PC-3 (cell line): ENCODE measurements around the gene DLX6.

Source experiments
- EZH2 ChIP-seq: fragments of 300-600 bp; sonication (generic); IDR thresholded peaks from one replicate; pipeline ENCODE4 v1.6.1; 2017; ENCODE audit warnings: antibody characterized with exemption, mild to moderate bottlenecking, low read length; ENCODE audit not compliant: unreplicated experiment
- EZH2phosphoT487 ChIP-seq: fragments of 300-600 bp; sonication (generic); IDR thresholded peaks from 2 replicates; pipeline ENCODE4 v1.6.1; 2018; ENCODE audit warnings: mild to moderate bottlenecking, antibody characterized with exemption, low read length, borderline replicate concordance
- TF ChIP-seq, protein P1 (sequence below): fragments of 300-600 bp; sonication (generic); conservative IDR thresholded peaks from 2 replicates; pipeline ENCODE4 v1.5.1; 2017; ENCODE audit warnings: antibody characterized with exemption, low read depth, mild to moderate bottlenecking, low read length

DNA sequence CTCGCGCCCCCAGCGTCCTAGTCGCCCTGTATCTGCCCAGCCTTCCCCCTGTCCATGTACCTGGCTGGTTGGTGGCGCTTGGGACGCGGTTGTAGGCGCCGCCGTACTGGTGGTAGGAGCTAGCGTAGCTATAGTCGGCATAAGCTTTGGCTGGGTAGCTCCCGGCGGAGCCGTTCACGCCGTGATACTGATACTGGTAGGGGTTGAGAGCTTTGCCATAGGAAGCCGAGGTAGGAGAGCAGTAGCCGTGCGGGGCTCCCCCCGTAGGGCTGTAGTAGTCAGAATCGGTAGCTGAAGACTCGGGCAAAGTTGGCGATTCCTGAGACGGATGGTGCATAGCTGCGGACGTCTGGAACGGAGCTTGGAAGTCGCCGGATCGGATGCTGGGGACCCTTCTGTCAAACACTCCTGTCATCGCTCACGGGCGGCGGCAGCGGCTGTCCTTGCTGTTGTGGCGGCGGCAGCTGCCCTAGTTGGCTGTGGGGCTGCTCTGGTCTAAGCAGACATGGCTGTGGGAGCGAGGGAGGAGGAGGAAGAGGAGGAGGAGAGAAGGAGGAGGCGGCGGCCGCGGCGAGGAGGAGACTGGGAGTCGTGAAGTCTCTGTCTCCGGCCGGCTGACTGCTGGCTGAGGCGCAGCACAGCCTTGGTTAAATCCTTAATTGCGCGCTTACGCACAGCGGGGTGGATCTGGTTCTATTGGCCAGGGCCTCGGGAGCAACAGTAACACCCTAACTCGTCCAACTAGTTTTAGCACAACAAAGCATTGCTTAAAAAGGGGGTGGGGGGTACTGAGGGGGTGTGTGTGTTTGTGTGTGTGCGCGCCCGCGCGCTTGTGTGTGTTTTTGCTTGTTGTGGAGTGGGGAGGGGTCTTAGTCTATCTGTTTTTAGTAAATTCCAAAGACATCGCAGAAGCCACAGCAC, 19.1 kb downstream of the DLX6 start, which contains the start of gene DLX5:
- TF ChIP-seq EZH2 (no peak), EZH2phosphoT487 (no peak)
- TF ChIP-seq, protein P1, sequence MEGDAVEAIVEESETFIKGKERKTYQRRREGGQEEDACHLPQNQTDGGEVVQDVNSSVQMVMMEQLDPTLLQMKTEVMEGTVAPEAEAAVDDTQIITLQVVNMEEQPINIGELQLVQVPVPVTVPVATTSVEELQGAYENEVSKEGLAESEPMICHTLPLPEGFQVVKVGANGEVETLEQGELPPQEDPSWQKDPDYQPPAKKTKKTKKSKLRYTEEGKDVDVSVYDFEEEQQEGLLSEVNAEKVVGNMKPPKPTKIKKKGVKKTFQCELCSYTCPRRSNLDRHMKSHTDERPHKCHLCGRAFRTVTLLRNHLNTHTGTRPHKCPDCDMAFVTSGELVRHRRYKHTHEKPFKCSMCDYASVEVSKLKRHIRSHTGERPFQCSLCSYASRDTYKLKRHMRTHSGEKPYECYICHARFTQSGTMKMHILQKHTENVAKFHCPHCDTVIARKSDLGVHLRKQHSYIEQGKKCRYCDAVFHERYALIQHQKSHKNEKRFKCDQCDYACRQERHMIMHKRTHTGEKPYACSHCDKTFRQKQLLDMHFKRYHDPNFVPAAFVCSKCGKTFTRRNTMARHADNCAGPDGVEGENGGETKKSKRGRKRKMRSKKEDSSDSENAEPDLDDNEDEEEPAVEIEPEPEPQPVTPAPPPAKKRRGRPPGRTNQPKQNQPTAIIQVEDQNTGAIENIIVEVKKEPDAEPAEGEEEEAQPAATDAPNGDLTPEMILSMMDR, result no peak
